Stimulated activated CD4-positive, alpha-beta T cell treated with anti-CD3 and anti-CD28 coated beads, Interleukin-15, amount 100 ng/mL, for 48 hours (primary cell): ENCODE measurements around the gene OR52E1.
"Not testable (repeated sequence)": the region's sequence is repeated elsewhere in the genome, so short reads cannot be mapped to it uniquely, and the experiment has no call there.

Experiments used
- DNase-seq, 2 donors: peaks; one replicate each; pipeline ENCODE4 v3.0.0-alpha.2; 2020; ENCODE audit warnings: low read depth in 2 of 2

Gene OR52E1

GRCh38 chr11:5069272-5069671, at the start of gene OR52E1:
Gene OR52E1 (plus strand): TSS chr11:5069572.
- no peak for DNase-seq

DNA sequence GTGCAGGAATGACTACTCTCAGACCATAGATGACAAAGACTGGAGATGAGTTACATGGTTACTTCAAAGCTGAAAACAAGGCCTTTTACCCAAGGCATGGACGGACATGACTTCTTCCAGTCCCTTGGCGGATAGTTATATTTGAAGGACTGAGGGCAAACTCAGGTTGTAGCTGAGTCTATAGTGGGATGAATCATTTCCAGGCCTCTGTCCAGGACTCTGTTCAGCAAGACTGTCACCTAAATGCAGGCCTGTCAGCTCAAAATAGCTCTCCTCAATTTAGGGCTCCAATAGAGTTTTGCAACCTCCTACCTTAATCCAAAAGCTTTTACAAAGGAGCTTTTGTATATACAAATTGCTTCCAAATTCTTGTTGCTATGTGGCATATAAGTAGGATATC, 47.4 kb upstream of the OR52E1 start:
- DNase-seq, result no peak

DNA sequence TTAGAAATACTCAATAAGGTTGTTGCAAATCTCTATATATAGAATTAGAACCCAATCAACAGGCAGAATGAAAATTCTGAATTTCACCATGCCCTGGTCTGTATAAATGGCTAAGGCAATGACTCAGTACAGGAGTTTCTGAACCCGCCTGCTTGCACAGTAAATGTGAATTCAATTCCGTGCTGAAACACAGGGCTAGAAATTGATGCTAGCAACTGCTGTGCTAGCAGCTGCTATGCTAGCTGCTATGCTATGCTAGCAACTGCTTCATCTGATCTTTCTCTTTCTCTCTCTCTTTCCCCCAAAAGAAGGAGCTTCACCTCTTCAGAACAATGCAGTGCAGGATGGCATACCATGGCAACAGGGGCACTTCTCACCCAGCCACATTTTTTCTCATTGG, 32.7 kb upstream of the OR52E1 start:
- DNase-seq, result no peak

DNA sequence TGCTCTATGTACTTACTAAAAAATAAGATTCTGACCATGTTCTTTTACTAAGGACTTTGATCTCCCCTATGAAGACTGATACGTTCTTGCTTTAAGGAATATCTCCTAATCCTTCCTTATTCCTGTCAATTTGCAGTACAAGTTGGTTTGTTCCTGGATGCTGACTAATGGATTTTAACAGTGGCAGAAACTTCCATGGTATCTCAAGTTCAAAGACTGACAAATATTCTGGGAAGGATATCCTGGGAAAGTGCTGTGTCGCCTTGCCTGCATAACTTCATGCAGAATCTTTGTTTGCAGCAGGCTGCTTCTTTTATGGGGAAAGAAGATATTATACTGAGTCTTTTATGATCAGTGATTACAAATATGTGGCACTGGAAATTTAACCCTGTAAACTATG, 31.4 kb upstream of the OR52E1 start:
- no peak for DNase-seq

- no peak for DNase-seq
These were observed 31.0 kb upstream of the OR52E1 start for GRCh38 chr11:5038341-5038740.

DNA sequence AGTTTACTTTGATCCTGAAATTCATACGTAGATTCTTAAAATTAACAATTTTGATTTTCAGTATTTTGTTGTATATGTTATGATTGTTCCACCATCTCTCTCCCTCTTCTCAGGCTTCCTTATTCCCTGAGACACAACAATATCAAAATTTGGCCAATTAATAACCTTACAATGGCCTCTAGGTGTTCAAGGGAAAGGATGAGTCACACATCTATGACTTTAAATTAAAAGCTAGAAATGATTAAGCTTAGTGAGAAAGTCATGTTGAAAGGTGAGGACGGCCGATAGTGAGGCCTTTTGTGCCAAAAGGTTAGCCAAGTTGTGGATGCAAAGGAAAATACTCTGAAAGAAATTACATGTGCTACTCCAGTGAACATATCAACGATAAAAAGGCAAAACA, 28.5 kb upstream of the OR52E1 start:
- no peak for DNase-seq

DNA sequence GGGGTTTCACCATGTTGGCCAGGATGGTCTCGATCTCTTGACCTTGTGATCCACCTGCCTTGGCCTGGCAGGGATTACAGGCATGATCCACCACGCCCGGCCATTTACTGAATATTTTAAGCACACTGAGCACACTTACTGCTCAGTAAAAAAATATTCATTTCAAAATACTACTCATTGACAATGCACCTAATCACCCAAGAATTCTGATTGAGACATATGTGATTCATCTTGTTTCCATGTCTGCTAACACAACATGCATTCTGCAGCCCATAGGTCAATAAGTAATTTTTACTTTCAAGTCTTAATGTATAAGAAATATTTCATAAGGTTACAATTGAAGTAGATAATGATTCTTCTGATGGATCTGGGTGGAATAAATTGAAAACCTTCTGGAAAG, 27.3 kb upstream of the OR52E1 start:
- no peak for DNase-seq

- no peak for DNase-seq
These were observed 26.0 kb upstream of the OR52E1 start for GRCh38 chr11:5043380-5043779.

GRCh38 chr11:5046226-5046625, 23.1 kb upstream of the OR52E1 start, which contains the start of gene OR52J3:
Gene OR52J3 (plus strand): TSS chr11:5046526. CDS start chr11:5046526, 0 bp downstream.
- DNase-seq, result no peak

GRCh38 chr11:5046754-5047330, 22.5 kb upstream of the OR52E1 start:
- DNase-seq, result no peak

GRCh38 chr11:5058679-5059078, 10.7 kb upstream of the OR52E1 start:
- not testable (repeated sequence) for DNase-seq

- no peak for DNase-seq
These were observed 10.0 kb upstream of the OR52E1 start, which contains the start of gene OR52E2 for GRCh38 chr11:5059391-5059790. Gene OR52E2 (minus strand): TSS chr11:5059627. CDS start chr11:5059627, 0 bp downstream.

- DNase-seq, result no peak
These were observed 4.3 kb upstream of the OR52E1 start for GRCh38 chr11:5065027-5065426.

- DNase-seq, result no peak
These were observed 2.4 kb downstream of the OR52E1 start for GRCh38 chr11:5071799-5072198.

DNA sequence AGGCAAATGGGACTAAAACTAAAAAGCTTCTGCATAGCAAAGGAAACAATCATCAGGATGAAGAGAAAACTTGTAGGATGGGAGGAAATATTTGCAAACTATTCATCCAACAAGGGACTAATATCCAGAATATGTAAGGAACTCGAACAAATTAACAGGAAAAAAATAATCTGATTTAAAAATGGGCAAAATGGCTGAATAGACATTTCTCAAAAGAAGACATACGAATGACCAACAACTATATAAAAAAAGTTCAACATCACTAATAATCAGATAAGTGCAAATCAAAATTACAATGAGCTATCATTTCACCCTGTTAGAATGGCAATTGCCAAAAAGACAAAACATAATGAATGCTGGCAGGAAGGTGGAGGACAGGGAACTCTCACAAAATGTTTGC, 12.0 kb downstream of the OR52E1 start:
- DNase-seq, result no peak

- DNase-seq, result no peak
These were observed 14.2 kb downstream of the OR52E1 start for GRCh38 chr11:5083602-5084001.

DNA sequence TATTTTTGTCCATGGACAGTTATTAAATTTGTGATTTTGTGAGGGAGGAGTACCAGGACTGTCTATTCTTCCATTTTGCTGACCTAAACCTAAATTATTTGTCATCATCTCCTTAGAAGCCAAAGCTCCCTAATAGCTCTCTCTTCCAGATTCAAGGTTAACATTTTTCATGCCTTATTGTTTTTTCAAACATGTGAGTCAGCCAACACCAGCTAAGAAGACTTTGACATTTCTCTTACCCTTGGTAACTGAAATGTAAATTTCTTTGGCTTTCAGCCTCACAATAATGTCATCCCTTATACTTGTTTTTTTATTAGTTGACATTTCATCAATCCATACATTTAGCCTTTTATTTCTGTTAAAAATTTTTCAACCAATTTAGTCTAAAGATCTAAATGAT, 19.2 kb downstream of the OR52E1 start:
- no peak for DNase-seq

GRCh38 chr11:5090668-5091067, 21.3 kb downstream of the OR52E1 start:
- no peak for DNase-seq

DNA sequence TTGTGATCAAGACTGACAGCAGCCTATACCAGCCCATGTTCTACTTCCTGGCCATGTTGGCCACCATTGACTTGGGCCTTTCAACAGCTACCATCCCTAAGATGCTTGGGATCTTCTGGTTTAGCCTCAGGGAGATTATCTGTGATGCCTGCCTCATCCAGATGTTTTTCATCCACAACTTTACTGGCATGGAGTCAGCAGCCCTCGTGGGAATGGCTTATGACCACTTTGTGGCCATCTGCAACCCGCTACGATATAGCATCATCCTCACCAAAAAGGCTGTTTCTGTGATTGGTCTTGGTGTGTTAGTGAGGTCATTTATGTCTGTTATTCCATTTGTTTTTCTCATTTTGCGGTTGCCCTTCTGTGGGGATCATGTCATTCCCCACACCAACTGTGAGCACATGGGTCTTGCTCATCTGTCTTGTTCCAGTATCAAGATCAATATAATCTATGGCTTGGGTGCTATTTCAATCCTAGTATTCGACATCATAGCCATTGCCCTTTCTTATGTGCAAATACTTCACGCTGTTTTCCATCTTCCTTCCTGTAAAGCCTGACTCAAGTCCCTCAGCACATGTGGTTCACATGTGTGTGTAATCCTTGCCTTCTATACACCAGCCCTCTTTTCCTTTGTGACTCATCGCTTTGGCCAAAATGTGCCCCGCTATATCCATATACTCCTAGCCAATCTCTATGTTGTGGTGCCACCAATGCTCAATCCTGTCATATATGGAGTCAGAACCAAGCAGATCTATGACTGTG, 23.6 kb downstream of the OR52E1 start:
- no peak for DNase-seq

GRCh38 chr11:5096011-5096410, 26.6 kb downstream of the OR52E1 start:
- no peak for DNase-seq

DNA sequence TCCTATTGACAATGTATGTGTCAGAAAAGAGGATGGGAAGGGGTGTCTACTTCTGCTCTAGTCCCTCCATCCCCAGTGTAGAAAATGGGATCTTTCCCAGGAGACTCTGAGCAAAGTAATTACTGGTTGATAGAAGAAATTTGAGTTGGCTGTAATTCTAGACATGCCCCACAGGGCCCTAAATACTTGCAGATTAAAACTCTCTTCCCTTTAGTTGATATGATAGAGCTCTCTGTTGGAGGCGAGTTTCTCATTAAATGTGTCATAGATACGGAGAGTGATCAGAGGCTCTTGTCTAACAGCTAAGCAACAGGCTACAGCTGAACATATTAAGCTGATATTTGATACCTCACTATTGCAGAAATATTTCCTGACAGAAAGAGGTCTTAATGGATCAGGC, 32.9 kb downstream of the OR52E1 start:
- DNase-seq, result no peak

DNA sequence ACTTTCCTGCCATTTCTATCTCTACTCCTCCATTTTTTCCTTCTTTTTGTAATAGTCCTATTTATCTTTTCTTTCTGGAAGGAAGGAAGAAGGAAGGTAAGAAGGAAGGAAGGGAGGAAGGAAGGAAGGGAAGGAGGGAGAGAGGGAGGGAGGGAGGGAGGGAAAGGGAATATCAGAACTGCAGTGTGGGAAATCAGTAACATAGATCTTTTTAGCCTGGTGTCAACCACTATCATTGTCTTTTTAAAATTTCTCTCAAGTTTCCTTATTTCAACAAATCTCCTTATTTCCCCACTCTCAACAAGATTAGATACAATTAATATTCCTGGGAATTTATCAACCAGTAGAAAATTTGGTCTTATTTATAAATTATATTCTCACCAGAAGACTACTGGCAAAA, 33.7 kb downstream of the OR52E1 start:
- no peak for DNase-seq

GRCh38 chr11:5107285-5107684, 37.9 kb downstream of the OR52E1 start:
- no peak for DNase-seq

- DNase-seq, result no peak
These were observed 46.0 kb downstream of the OR52E1 start for GRCh38 chr11:5115339-5115738.
